Right renal pelvis (tissue), 4 donors: ENCODE measurements around the gene PDSS2. TPM values are rescaled to one million over a fixed set of nuclear protein-coding genes. Genes with fewer than 3 reads are reported as not detected.

ENCODE experiments used
- DNase-seq, 4 donors: peaks; one replicate each; pipeline ENCODE4 v3.0.0-alpha.2; 2013; ENCODE audit warnings: low read depth in 4 of 4, low spot score in 3 of 4, missing footprints in 1 of 4
- polyA plus RNA-seq, 4 donors: library from polyadenylated mRNA; unstranded; fragments of 120-200 nt; gene quantifications; one replicate each; pipeline ENCODE4 v1.2.1, GENCODE V29; 2013; ENCODE audit not compliant: insufficient read length in 4 of 4

PDSS2 gene
- polyA plus RNA-seq, 4 donors, result 18.6 to 21.1 (median 20.3) TPM

GRCh38 chr6:107106165-107106564, 353.2 kb downstream of the PDSS2 start:
- no peak for DNase-seq

DNA sequence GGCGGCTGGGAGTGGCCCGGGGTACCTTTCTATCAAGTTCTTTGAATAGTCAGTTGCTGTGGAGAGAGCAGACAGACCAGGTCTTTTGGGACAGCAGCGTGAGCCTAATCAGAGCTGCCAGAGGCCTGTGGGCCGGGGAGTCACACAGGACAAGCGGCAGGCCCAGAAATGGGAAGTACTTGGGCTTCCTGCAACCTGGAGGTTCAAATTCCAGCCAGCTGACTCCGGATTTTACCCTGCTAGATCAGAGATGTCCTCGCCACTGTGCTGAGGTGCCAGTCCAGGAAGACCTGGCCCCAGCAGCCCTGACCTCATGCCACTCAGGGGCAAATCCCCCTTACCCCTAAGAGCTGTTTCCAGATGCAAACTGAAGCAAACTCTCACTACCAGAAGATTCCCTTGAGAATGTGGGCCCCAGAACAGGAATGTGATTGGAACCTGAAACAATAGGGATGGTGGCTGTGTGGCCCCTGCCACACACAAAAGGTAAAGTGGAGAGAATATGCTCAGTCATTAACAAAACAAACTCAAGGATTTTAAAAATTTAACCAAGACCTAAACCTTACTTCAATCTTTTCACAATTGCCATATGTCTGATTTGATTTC, 353.8 kb downstream of the PDSS2 start:
- DNase-seq, result no peak

- no peak for DNase-seq
Measured at GRCh38 chr6:107103082-107103481, 356.3 kb downstream of the PDSS2 start.

Other genes with a start within 250 kb of the PDSS2 start
- 10 to 100 TPM; 11.1 to 13.7 (median 12.3) TPM for gene SOBP, start 30.6 kb upstream of the PDSS2 start, polyA plus RNA-seq